C4-2B (cell line): ENCODE results near the gene CD83.

ENCODE experiments used
- H3K27ac ChIP-seq: fragments of 450-650 bp; 2 replicates; pipeline ENCODE4 v1.5.1; 2017
- ZFX ChIP-seq: fragments of 450-650 bp; IDR thresholded peaks from 2 replicates; pipeline ENCODE4 v1.6.1; 2017
- TF ChIP-seq, protein P1 (sequence below): fragments of 450-650 bp; conservative IDR thresholded peaks from 2 replicates; pipeline ENCODE4 v1.5.1; 2017; ENCODE audit warnings: mild to moderate bottlenecking

CD83 gene

DNA sequence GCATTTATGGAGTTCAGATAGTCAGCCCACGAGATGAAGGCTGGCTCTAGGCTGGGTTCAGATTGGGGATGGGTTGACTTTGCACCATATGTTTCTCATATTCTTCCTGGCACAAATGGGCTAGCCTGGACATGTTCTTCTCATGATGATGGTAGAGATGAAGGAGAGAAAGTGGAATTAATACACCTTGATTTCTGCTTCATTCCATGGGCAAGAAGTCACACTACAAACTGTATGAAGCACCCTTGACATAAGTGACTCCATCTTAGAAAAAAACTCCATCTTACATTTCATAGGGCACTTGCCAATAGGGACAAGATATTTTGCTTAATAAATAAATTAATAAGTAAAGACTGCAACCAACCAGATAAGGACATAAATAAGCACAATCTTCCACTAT lies 12.0 kb upstream of the CD83 start:
- TF ChIP-seq ZFX = no peak
- TF ChIP-seq, protein P1, sequence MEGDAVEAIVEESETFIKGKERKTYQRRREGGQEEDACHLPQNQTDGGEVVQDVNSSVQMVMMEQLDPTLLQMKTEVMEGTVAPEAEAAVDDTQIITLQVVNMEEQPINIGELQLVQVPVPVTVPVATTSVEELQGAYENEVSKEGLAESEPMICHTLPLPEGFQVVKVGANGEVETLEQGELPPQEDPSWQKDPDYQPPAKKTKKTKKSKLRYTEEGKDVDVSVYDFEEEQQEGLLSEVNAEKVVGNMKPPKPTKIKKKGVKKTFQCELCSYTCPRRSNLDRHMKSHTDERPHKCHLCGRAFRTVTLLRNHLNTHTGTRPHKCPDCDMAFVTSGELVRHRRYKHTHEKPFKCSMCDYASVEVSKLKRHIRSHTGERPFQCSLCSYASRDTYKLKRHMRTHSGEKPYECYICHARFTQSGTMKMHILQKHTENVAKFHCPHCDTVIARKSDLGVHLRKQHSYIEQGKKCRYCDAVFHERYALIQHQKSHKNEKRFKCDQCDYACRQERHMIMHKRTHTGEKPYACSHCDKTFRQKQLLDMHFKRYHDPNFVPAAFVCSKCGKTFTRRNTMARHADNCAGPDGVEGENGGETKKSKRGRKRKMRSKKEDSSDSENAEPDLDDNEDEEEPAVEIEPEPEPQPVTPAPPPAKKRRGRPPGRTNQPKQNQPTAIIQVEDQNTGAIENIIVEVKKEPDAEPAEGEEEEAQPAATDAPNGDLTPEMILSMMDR = no peak
- H3K27ac ChIP-seq = no peak overlapping the region

DNA sequence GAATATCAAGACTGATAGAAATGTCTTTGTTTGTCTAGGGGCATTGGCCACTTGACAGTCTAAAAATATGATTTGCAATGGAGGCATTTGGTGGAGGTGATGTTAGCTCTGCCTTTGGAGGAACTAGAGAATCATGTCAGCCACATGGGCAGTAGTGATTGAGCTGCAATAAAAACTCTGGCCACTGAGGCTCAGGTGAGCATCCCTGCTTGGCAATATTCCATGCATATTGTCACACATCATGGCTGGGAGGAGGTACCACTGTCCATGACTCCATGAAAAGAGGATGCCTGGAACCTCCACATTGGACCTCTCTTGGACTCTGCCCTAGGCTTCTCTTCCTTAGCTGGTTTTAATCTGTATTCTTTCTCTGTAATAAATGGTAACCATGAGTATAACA lies 10.6 kb upstream of the CD83 start:
- TF ChIP-seq, protein P1 = no peak
- no peak for TF ChIP-seq ZFX
- no peak overlapping the region for H3K27ac ChIP-seq

DNA sequence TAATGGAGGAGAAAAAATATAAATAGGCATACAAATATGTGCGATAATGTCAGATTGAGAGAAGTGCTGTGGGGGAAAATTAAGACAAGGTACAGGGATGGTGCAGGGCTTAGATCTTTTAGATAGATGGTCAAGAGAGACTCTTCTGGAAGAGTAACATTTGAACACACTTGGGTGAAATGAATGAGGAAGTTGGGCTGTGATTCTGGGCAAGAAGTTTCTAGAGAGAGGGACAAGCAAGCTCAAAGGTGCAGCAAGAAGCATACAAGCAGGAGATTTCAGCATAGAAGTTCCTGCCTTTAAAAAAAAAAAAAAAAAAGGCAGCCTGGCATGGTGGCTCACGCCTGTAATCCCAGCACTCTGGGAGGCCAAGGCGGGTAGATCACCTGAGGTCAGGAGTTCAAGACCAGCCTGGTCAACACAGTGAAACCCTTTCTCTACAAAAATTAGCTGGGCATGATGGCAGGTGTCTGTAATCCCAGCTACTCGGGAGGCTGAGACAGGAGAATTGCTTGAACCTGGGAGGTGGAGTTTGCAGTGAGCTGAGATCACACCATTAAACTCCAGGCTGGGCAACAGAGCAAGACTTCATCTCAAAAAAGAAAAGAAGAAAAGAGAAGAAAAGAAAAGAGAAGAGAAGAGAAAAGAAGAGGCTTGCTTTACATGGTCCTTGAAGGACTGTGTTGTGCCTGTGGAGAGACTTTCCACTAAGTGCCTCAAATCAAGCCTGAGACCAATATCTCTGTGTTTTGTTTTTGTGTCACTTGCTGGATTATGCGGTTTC lies 9.7 kb upstream of the CD83 start:
- no peak overlapping the region for H3K27ac ChIP-seq
- TF ChIP-seq, protein P1 = no peak
- TF ChIP-seq ZFX = no peak

DNA sequence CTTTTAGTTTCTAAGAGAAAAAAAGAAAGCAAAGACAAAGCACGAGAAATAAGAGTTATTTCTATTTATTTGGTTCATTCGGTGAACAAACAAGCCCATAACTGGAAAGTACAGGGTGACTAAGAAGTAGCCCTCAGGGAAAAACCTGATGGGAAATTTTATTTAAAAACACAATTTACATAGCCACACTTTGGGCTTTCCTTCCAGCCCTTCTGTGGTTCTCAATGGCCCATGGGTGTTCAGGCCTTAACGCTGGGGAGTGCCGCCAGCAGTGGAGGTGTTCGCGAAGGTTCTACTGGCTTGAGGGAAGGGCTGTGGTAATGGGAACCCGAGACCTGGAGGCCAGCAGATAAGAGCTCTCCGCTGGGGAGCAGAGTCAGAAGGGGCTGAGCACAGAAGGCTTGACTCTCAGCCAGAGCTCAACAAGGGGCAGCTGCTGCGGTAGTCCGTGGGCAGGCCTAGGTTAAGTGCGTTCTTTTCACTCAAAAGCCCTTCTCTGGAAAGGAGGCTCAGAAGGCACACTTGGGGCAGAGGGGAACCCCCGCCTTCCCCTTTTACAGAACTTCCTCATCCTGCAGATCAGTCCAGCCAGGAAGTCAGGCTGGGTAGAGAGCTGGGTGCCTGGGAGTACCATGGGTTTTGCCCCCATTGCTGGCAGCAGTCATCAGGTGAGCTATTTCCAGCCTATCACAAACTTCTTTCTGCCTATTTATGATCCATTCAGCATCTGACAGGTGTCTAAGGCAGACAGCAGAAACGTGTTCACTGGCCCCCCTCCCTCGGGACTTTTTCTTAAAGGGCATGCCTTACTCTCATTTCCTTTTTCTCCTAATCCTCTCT lies 8.8 kb upstream of the CD83 start:
- TF ChIP-seq, protein P1 = no peak
- TF ChIP-seq ZFX = no peak
- H3K27ac ChIP-seq = no peak overlapping the region

DNA sequence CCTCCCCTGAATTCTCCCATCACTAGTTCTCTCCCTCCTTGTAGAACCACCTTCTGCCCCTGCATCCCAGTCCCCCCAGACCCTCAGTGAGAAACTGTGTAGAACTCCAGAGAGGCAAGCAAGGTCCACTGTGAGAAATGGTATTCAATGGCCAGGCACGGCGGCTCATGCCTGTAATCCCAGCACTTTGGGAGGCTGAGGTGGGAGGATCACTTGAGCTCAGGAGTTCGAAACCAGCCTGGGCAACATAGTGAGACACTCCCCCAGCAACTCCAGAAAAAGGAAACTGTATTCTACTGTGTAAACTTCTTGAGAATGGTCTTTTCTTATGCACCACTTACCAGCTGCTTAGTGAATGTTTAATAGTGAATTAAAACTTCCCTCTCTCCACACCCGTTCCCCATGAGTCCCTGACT lies 8.2 kb upstream of the CD83 start:
- TF ChIP-seq, protein P1 = no peak
- TF ChIP-seq ZFX = no peak
- no peak overlapping the region for H3K27ac ChIP-seq

DNA sequence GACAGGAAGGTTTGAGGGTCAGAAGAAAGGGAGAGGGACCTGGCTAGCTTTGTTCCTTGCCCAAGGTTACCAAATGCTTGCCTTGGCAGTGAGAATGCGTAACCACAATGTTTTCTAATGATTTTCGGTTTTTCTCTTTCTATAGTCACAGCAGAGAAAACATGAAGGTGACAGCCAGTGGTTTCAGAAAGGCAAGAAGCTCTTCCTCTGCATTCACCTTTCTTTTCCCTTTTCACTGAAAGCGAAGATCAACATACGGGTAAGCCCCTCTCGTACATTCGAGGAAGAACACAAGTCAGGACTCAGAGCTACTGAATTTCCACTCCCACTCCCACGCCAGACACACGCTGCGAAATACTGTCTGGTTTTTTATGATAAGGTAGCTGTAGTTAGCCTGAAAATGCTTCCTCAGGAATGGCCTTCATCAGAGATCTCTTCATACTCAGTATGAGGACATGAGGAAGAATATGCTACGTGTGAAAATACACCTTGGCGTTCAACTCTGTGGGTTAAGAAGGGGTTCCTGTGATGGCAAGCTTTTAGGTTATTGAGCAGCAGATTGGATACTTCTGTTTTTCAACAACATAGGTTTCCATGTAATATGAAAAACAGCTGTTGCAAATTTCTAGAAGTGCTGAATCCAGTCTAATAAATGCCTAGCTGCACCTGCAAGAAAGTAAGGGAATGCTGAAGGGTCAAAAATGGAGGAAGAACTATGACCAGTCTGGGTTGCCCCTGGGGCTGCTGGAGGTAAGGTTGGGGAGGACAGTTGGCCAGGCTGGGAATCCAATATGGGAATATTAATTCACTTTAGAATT lies 7.4 kb upstream of the CD83 start:
- TF ChIP-seq, protein P1 = no peak
- TF ChIP-seq ZFX = no peak
- H3K27ac ChIP-seq = no peak overlapping the region
